ENCODE data around the gene RAPH1.

RAPH1 gene

GRCh38 chr2:203500297-203500696 lies 34.8 kb downstream of the RAPH1 start:
- Histone ChIP-seq H2BK12ac (ENCODE audit: low read length in 2 of 2) (no peak overlapping the region), H3K4me2 (ENCODE audit: low read length, poor library complexity, severe bottlenecking) (no peak overlapping the region), H3K36me3 (ENCODE audit: control insufficient read depth in 1 of 2, insufficient read depth in 2 of 2, low read depth in 1 of 2, low read length in 2 of 2) (peaks cover 0 to 3% of the 10 kb centered on the region in 2 experiments), H3K14ac (ENCODE audit: low read length in 2 of 2) (no peak overlapping the region), H3K9ac (ENCODE audit: low read length) (no peak overlapping the region), H4K8ac (ENCODE audit: low read length) (no peak overlapping the region), H3K4ac (ENCODE audit: low read depth in 1 of 2, low read length in 2 of 2) (no peak overlapping the region), H2AFZ (ENCODE audit: low read depth, low read length) (no peak overlapping the region), H2BK120ac (ENCODE audit: low read depth, low read length) (no peak overlapping the region), H3K9me3 (ENCODE audit: control insufficient read depth, low read length) (no peaks in the 10 kb centered on the region), H3K23ac (ENCODE audit: low read length in 2 of 2) (no peak overlapping the region), H3K27me3 (ENCODE audit: control insufficient read depth in 1 of 2, insufficient read depth in 1 of 2, low read length in 2 of 2) (no peaks in the 10 kb centered on the region), H3K4me3 (ENCODE audit: insufficient read depth in 1 of 2, low read depth in 1 of 2, low read length in 2 of 2) (no peak overlapping the region), H4K91ac (ENCODE audit: low read length) (no peak overlapping the region), H2BK5ac (ENCODE audit: low read depth, low read length, poor library complexity, severe bottlenecking) (no peak overlapping the region), H3K27ac (ENCODE audit: low read length, poor library complexity, severe bottlenecking) (no peak overlapping the region), H3K4me1 (ENCODE audit: control insufficient read depth, insufficient read depth, low read depth, low read length) (no peaks in the 10 kb centered on the region), H2BK15ac (ENCODE audit: low read depth, poor library complexity, severe bottlenecking) (no peak overlapping the region), H2AK5ac (ENCODE audit: low read length, severe bottlenecking) (no peak overlapping the region), H3K79me1 (replicated peaks; ENCODE audit: low read length, poor library complexity, severe bottlenecking) (peaks cover 8% of the 10 kb centered on the region), H3K18ac (ENCODE audit: low read depth in 1 of 2, low read length in 2 of 2) (no peak overlapping the region)
- no peak for DNase-seq
- WGBS: 98% methylated on average over 2 of the region's 2 CpGs

- 83% methylated on average over 2 of the region's 4 CpGs for WGBS
- Histone ChIP-seq H3K23ac (ENCODE audit: low read length in 2 of 2) (no peak overlapping the region), H3K27me3 (ENCODE audit: control insufficient read depth in 1 of 2, insufficient read depth in 1 of 2, low read length in 2 of 2) (no peaks in the 10 kb centered on the region)
Measured at GRCh38 chr2:203498161-203498560, 36.9 kb downstream of the RAPH1 start.

GRCh38 chr2:203492965-203493364 lies 42.1 kb downstream of the RAPH1 start:
- Histone ChIP-seq H2BK5ac (ENCODE audit: low read depth, low read length, poor library complexity, severe bottlenecking) (no peak overlapping the region), H3K27ac (ENCODE audit: low read length, poor library complexity, severe bottlenecking) (no peak overlapping the region), H3K9ac (ENCODE audit: low read length) (peak overlapping the region; percentile 52), H3K4me1 (ENCODE audit: control insufficient read depth, insufficient read depth, low read depth, low read length) (no peaks in the 10 kb centered on the region), H3K36me3 (ENCODE audit: control insufficient read depth in 1 of 2, insufficient read depth in 2 of 2, low read depth in 1 of 2, low read length in 2 of 2) (peaks cover 0 to 46% of the 10 kb centered on the region in 2 experiments), H2AFZ (ENCODE audit: low read depth, low read length) (no peak overlapping the region), H4K8ac (ENCODE audit: low read length) (no peak overlapping the region), H2BK12ac (ENCODE audit: low read length in 2 of 2) (no peak overlapping the region), H3K18ac (ENCODE audit: low read depth in 1 of 2, low read length in 2 of 2) (no peak overlapping the region), H3K23ac (ENCODE audit: low read length in 2 of 2) (no peak overlapping the region), H3K27me3 (ENCODE audit: control insufficient read depth in 1 of 2, insufficient read depth in 1 of 2, low read length in 2 of 2) (no peaks in the 10 kb centered on the region), H4K91ac (ENCODE audit: low read length) (no peak overlapping the region), H3K9me3 (ENCODE audit: control insufficient read depth, low read length) (no peaks in the 10 kb centered on the region), H3K4me2 (ENCODE audit: low read length, poor library complexity, severe bottlenecking) (no peak overlapping the region), H2AK5ac (ENCODE audit: low read length, severe bottlenecking) (no peak overlapping the region), H2BK120ac (ENCODE audit: low read depth, low read length) (no peak overlapping the region), H3K4ac (ENCODE audit: low read depth in 1 of 2, low read length in 2 of 2) (no peak overlapping the region), H3K14ac (ENCODE audit: low read length in 2 of 2) (no peak overlapping the region), H2BK15ac (ENCODE audit: low read depth, poor library complexity, severe bottlenecking) (no peak overlapping the region), H3K79me1 (replicated peaks; ENCODE audit: low read length, poor library complexity, severe bottlenecking) (peaks cover 9% of the 10 kb centered on the region), H3K4me3 (ENCODE audit: insufficient read depth in 1 of 2, low read depth in 1 of 2, low read length in 2 of 2) (no peak overlapping the region)
- 84% methylated on average over 1 of the region's 2 CpGs for WGBS
- DNase-seq: peak; percentile 21

More at GRCh38 chr2:203498161-203498560, 36.9 kb downstream of the RAPH1 start:
- Histone ChIP-seq H4K91ac (ENCODE audit: low read length) (no peak overlapping the region), H3K9me3 (ENCODE audit: control insufficient read depth, low read length) (no peaks in the 10 kb centered on the region), H3K36me3 (ENCODE audit: control insufficient read depth in 1 of 2, insufficient read depth in 2 of 2, low read depth in 1 of 2, low read length in 2 of 2) (peaks cover 0 to 18% of the 10 kb centered on the region in 2 experiments), H3K79me1 (replicated peaks; ENCODE audit: low read length, poor library complexity, severe bottlenecking) (peaks cover 6% of the 10 kb centered on the region), H4K8ac (ENCODE audit: low read length) (no peak overlapping the region), H2AK5ac (ENCODE audit: low read length, severe bottlenecking) (no peak overlapping the region), H3K9ac (ENCODE audit: low read length) (peak overlapping the region; percentile 64), H2BK12ac (ENCODE audit: low read length in 2 of 2) (no peak overlapping the region), H3K4me1 (ENCODE audit: control insufficient read depth, insufficient read depth, low read depth, low read length) (no peaks in the 10 kb centered on the region), H3K4me3 (ENCODE audit: insufficient read depth in 1 of 2, low read depth in 1 of 2, low read length in 2 of 2) (no peak overlapping the region), H3K4me2 (ENCODE audit: low read length, poor library complexity, severe bottlenecking) (no peak overlapping the region), H2AFZ (ENCODE audit: low read depth, low read length) (no peak overlapping the region), H2BK15ac (ENCODE audit: low read depth, poor library complexity, severe bottlenecking) (no peak overlapping the region), H2BK5ac (ENCODE audit: low read depth, low read length, poor library complexity, severe bottlenecking) (no peak overlapping the region), H2BK120ac (ENCODE audit: low read depth, low read length) (no peak overlapping the region), H3K4ac (ENCODE audit: low read depth in 1 of 2, low read length in 2 of 2) (no peak overlapping the region), H3K27ac (ENCODE audit: low read length, poor library complexity, severe bottlenecking) (no peak overlapping the region), H3K18ac (ENCODE audit: low read depth in 1 of 2, low read length in 2 of 2) (no peak overlapping the region), H3K14ac (ENCODE audit: low read length in 2 of 2) (no peak overlapping the region)
- DNase-seq: peak; percentile 81

GRCh38 chr2:203490391-203490790 lies 44.7 kb downstream of the RAPH1 start:
- H3K4me3 ChIP-seq (ENCODE audit: insufficient read depth in 1 of 2, low read depth in 1 of 2, low read length in 2 of 2): no peak overlapping the region
- no peak overlapping the region for H2AFZ ChIP-seq (ENCODE audit: low read depth, low read length)
- H3K9me3 ChIP-seq (ENCODE audit: control insufficient read depth, low read length): no peaks in the 10 kb centered on the region
- no peak overlapping the region for H2BK5ac ChIP-seq (ENCODE audit: low read depth, low read length, poor library complexity, severe bottlenecking)
- H3K36me3 ChIP-seq (ENCODE audit: control insufficient read depth in 1 of 2, insufficient read depth in 2 of 2, low read depth in 1 of 2, low read length in 2 of 2): peaks cover 0 to 61% of the 10 kb centered on the region in 2 experiments
- H4K91ac ChIP-seq (ENCODE audit: low read length): no peak overlapping the region
- H2BK120ac ChIP-seq (ENCODE audit: low read depth, low read length): no peak overlapping the region
- H3K4ac ChIP-seq (ENCODE audit: low read depth in 1 of 2, low read length in 2 of 2): no peak overlapping the region
- H3K9ac ChIP-seq (ENCODE audit: low read length): no peak overlapping the region
- no peak for DNase-seq
- H3K18ac ChIP-seq (ENCODE audit: low read depth in 1 of 2, low read length in 2 of 2): no peak overlapping the region
- no peak overlapping the region for H3K23ac ChIP-seq (ENCODE audit: low read length in 2 of 2)
- H3K79me1 ChIP-seq (replicated peaks; ENCODE audit: low read length, poor library complexity, severe bottlenecking): peaks cover 10% of the 10 kb centered on the region
- H3K27ac ChIP-seq (ENCODE audit: low read length, poor library complexity, severe bottlenecking): no peak overlapping the region
- no peaks in the 10 kb centered on the region for H3K27me3 ChIP-seq (ENCODE audit: control insufficient read depth in 1 of 2, insufficient read depth in 1 of 2, low read length in 2 of 2)
- H4K8ac ChIP-seq (ENCODE audit: low read length): no peak overlapping the region
- H3K4me1 ChIP-seq (ENCODE audit: control insufficient read depth, insufficient read depth, low read depth, low read length): no peaks in the 10 kb centered on the region
- H3K14ac ChIP-seq (ENCODE audit: low read length in 2 of 2): no peak overlapping the region
- no peak overlapping the region for H2AK5ac ChIP-seq (ENCODE audit: low read length, severe bottlenecking)
- no peak overlapping the region for H2BK15ac ChIP-seq (ENCODE audit: low read depth, poor library complexity, severe bottlenecking)
- 100% methylated on average over 2 of the region's 3 CpGs for WGBS
- no peak overlapping the region for H3K4me2 ChIP-seq (ENCODE audit: low read length, poor library complexity, severe bottlenecking)
- H2BK12ac ChIP-seq (ENCODE audit: low read length in 2 of 2): no peak overlapping the region
